Hepatocyte (in vitro differentiated cells): ENCODE measurements around the gene HBG1.

Source experiments
- EZH2 ChIP-seq: fragments of 200-600 bp; sonication (generic); IDR thresholded peaks from 2 replicates; pipeline ENCODE4 v1.6.1; 2016; ENCODE audit warnings: antibody characterized with exemption, mild to moderate bottlenecking, borderline replicate concordance
- TF ChIP-seq, protein P1 (sequence below): fragments of 200-600 bp; sonication (generic); IDR thresholded peaks from 2 replicates; pipeline ENCODE4 v1.5.1; 2016; ENCODE audit warnings: antibody characterized with exemption, mild to moderate bottlenecking; ENCODE audit not compliant: poor library complexity

DNA sequence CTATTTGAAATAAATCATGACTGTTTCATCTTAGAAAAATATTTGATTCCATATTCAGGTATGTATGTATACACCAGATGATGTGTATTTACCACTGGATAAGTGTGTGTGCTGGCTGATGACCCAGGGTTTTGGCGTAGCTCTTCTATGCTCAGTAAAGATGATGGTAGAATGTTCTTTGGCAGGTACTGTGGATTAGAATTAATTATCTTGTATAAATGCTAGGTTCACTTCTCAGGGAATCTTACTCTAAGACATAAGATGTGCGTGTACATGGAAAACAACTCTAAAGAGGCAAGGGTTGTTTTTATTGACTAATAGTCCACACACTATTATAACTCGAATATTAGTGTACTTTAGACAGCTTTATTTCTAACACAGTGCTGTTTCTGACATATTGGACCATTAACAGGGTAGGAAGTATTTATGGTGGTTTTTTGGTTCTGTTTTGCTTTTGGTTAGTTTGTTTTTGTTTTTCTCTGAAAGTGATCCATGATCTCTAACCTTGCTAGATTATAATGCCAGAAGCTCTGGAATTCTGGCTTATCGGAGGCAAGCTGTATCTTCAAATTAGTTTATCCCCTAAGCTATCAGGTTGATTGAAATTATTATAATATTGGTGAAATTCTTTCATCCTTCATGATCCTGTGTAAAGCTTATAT is 1.0 kb upstream of the HBG1 start:
- TF ChIP-seq, protein P1, sequence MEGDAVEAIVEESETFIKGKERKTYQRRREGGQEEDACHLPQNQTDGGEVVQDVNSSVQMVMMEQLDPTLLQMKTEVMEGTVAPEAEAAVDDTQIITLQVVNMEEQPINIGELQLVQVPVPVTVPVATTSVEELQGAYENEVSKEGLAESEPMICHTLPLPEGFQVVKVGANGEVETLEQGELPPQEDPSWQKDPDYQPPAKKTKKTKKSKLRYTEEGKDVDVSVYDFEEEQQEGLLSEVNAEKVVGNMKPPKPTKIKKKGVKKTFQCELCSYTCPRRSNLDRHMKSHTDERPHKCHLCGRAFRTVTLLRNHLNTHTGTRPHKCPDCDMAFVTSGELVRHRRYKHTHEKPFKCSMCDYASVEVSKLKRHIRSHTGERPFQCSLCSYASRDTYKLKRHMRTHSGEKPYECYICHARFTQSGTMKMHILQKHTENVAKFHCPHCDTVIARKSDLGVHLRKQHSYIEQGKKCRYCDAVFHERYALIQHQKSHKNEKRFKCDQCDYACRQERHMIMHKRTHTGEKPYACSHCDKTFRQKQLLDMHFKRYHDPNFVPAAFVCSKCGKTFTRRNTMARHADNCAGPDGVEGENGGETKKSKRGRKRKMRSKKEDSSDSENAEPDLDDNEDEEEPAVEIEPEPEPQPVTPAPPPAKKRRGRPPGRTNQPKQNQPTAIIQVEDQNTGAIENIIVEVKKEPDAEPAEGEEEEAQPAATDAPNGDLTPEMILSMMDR: no peak
- no peak for TF ChIP-seq EZH2
